GM19438 (cell line): ENCODE measurements around the gene NOD2.

Experiments used
- ATAC-seq: cut with Tn5 transposase; IDR thresholded peaks from one replicate; pipeline ENCODE4 v1.9.1; 2021; ENCODE audit warnings: low read depth; ENCODE audit not compliant: unreplicated experiment

NOD2 gene

DNA sequence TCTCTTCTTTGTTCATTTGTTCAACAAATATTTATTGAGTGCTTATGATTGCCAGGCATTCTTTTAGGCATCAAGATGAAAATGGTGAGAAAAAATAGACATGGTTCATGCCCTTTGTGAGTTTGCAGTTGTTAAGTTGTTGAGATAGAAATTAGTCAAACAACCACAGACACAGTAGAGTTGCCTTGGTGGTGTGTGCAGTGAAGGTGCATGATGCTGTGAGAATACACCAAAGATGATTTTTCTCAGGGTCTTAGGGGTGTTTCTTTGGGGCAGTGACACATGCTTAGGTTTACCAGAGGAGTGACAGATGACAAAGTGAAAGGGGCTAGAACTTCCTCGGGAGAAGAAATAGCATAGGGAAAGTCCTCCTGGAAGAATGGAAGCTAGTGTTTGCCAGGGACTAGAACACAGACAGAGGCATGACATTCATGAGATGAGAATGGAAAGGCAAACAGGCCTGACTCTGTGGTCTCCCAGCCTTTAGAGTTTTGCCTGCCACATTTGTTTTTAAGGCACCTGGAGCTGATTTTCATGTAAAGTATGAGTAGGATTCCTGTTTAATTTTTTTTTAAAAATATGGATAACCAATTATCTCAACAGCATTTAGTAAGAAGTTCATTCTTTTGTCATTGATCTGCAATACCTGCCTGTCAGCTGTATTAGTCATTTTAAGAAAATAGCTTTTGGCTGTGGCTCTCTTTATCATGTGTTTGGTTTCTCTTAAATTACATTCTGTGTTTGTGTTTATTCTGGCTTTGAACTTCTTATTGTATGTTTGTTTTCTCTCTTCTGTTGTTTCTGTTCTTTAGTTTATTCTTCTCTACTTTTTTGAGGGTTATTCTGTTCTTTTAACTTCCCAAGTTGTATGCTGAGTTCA is 85.1 kb downstream of the NOD2 start:
- no peak for ATAC-seq

DNA sequence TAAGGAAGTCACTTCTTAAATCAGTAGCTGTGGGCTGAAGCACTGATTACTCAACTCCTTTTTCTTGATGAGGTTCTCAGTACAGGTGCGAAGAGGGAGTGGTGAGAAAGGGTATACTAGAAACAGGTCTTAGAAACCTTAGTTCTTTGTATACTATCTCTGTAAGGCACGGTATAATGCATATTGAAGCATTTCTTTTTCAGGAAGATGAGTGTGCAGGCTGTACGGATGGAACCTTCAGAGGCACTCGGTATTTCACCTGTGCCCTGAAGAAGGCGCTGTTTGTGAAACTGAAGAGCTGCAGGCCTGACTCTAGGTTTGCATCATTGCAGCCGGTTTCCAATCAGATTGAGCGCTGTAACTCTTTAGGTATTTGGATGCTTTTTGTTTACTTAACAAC is 87.6 kb downstream of the NOD2 start:
- ATAC-seq = no peak

DNA sequence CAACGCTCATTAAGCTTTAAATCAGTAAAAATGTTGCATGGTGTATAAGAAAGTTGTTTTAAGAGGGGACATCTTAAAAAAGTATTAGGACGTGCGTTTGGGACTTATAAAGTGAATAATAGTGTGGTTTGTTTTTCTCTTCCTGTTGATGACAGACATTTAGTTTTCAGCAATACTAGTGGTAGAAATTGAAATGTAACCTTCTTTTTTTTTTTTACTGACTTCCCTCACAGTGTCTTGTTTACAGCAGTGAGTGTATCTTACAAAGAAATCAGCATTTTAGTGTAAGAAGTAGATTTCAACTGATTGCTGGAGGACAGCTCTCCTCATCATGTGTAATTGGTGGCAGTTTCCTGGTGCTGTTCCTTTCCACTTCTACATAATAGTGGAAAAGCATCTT is 88.1 kb downstream of the NOD2 start:
- ATAC-seq = no peak
